ENCODE results near the gene DNAJB14.

- TF ChIP-seq CTCF (IDR thresholded peaks at IDR 0.05) (no peak), EP300 (IDR thresholded peaks at IDR 0.05) (no peak), POLR2A (IDR thresholded peaks at IDR 0.05) (no peak), POLR2AphosphoS5 (IDR thresholded peaks at IDR 0.05) (no peak)
Measured at GRCh38 chr4:99861120-99861905, 85.1 kb downstream of the DNAJB14 start.

All from upper lobe of left lung (tissue), 4 donors.